Stimulated activated CD8-positive, alpha-beta memory T cell treated with anti-CD3 and anti-CD28 coated beads, Interleukin-4, amount 100 ng/mL, for 4 hours (primary cell): ENCODE results near the gene SERGEF.

Experiments used
- DNase-seq, 2 donors: peaks; one replicate each; pipeline ENCODE4 v3.0.0-alpha.2; 2020; ENCODE audit warnings: low read depth in 2 of 2, low spot score in 1 of 2

SERGEF gene

DNA sequence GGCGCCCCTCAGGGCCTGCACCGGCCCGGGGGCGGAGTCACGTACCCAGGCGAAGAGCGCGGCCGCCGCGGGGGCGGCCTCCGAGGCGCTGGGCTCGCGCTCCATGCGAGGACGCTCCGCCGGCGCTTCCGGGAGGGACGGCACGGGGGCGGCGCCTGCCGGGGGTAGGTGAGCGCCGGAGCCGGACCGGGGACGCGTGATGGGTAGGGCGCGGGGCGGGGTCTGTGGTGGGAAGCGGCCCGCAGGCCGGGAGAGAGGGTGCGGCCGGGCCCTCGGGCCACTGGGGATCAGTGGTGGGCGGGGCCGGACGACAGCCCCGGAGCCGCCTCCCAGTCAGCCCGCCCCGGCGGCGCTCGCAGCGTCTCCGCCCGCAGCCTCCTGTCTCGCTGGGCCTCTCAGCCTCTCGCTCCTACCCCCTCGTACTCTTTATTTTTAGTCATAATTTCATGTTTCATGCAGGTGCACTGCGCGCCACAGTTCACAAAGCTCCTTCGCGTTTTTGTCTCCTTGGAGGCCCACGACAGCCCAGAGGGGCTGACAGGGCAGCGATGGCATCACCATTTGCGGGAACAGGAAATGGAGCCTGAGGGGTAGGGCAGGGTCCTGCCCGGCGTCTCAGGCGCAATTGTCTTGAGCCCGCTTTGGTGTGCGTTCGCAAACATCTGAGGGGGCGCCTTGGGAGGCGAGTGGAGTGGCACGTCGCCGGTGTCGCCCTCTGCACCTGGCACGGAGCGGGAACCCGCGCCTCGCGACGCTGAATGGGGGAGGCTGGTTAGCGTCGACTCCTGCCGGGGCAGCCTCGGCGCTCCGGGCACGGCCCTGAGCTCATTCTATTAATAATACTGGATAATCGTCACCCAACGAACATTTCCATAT lies at the start of gene SERGEF:
TSS of gene SERGEF (minus strand) at position 142 of the 876 bp plus-strand sequence. CDS start at position 105, 37 bp downstream.
- DNase-seq: peak; percentile 67 to 83

DNA sequence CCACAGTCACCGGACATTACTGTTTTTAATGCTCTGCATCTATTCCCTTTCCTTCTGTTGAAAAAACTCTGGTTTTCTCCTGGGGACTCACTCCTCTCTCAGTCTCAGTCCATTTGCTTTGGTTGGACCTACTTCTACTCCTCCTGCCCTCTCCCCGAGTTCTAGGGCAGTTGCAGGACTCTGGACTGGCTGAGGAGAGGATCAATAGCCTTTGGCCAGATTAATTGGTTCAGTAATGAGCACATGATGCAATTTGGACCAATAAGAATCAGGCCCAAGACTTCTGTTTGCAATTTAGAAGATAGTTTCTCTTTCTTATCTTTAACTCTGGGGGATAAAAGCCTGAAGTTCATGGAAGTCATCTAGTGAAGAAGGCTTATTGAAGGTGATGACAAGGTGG lies 48.5 kb upstream of the SERGEF start:
- DNase-seq: no peak

DNA sequence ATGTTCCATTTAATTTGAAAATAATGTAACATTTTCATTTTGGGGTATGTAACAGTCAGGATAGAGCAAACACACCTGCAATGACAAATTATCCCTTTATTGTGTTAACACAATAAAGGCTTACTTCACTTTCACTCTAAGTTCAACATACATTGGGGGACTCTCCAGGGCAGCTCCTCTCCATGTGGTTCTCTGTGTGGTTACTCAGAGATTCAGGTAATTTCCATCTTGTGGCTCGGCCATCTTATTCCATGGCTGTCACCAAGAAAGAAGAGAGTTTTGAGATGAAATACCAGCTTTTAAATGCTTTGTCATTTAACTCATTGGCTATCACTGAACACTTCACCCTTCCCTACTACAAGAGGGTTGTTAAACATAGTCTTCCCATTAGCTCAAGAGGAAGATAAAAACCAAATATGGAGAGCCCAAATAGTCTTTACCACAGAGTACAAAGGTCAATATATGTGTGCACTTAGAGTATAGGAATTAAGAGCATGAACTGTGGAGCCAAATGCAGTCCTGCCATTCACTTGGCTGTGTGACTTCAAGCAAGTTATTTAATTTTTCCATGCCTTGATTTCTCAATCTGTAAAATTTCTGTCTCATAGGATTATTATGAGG lies 43.8 kb upstream of the SERGEF start:
- no peak for DNase-seq

DNA sequence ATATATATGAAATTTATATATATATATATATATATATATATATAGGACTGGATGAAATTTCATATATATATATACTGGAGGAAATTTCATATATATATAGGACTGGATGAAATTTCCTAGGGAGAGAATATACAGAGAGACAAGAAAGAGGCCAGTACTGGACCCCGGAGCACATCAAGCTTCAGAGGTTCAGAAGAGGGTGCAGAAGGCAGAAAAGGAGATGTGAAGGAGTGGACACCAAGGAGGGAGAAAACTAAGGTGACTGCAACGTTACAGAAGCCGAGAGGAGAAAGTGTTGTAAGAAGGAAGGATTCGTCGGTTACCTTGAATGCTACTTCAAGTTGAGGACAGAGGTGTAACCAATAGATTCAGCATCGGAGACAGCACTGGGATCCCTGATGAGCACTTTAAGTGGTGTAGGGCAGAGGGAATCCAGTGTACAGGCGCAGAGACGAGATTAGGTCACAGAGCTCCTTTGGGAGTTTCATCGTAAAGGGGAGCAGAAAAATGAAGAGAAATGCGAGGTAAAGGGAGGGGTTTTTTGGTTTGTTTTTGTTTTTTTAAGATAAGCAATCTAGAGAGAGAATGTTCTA lies 41.8 kb upstream of the SERGEF start:
- DNase-seq: no peak

DNA sequence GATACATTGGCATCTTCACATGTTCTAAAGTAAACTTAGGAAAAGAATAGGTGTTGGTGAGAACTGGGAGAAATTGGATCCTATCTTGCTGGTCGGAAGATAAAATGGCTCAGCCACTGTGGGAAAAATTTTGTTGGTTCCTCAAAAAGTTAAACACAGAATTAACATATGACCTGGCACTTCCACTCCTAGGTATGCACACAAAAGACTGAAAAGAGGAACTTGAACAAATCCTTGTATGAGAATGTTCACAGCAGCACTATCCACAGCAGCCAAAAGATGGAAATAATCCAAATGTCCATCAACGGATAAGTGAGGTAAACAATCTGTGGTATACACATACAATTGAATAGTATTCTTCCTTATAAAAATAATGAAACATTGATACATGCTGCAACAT lies 38.0 kb upstream of the SERGEF start:
- DNase-seq: no peak

DNA sequence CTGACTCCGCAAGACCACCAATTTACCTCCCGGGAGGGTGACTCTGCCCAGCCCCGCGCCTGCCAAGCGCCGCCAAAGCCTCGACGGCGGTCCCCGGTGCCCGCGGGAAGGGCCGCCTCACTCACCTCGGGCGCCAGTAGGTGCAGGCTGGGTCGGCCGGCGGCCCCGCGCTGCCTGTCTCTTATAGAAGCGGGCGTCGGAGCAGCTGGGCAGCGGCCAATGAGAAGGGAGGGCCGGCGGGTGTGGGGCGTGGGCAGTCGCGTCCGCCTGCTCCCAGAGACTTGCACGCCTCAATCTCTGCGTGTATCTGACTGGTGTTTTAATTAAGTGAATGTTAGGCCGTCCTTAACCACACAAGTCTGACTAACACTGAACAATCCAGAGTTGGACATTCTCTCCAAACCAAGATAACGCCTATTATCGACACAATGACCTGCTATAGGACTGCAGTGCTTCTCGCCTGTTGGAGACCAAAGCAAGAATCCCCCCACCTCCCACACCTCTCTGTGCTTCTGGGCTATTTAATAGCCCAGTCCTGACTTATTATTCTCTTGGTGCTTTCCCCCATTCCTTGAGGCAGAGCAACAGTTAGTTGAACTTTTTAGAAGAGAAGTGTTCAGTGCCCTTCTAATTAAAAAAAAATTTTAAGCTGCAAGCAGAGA lies 33.4 kb upstream of the SERGEF start, which contains the start of gene TPH1:
TSS of gene TPH1 (minus strand) at position 154 of the 662 bp plus-strand sequence. CDS start 5,507 bp downstream, outside the sequence.
- no peak for DNase-seq

DNA sequence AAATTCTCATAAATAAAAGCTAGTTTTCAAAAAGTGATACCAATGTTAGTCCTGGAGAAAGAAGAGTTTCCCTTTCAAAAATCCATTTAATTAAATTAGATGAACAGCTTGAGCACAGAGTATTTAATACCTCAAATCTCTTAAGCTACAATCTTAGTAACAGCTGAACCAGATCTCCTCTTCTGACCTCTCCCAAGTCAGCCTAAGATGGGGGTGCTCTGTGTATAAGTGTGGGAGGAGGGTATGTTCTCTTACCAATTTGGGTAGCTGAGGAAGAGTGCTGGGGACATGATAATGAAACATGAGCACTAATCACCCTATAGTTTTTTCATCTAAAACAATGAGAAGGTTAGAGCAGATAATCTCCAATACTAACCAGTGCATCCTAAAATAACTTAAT lies 23.6 kb upstream of the SERGEF start:
- DNase-seq: no peak

DNA sequence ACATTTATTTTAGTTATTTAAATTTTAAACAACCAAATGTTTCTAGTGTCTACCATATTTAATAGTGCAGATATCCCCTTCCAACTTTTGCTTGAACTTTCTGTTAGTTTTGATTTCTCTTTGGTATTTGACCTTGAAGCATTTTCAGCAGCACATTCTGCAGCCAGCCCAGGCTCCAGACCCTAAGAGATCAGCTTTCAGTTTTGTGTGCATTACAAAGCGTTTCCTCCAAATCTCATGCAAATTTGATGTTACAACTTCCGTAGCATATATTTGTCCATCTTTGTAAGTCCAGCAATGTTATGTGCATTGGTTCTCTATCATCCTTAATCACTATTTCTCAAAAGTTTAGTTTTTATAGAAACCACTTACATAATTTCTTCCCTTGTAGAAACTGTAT lies 14.6 kb upstream of the SERGEF start:
- no peak for DNase-seq

DNA sequence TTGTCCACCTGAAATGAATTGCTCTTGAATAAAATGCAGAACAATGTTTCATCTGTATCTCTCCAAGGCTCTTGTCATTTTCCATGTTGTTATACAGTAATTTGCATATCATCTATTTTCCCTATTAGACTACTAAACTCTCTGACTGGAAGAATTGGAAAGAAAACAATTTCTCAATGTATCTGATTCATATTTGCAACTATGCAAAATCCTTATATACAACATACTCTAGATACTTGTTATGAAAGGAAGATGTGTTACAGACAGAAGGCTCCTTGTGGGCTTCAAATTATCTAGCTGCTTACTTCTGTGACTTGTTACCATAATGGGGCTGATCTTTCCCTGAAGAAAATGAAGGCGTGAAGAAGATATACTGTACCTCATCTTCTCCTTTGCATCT lies 9.6 kb upstream of the SERGEF start:
- no peak for DNase-seq

DNA sequence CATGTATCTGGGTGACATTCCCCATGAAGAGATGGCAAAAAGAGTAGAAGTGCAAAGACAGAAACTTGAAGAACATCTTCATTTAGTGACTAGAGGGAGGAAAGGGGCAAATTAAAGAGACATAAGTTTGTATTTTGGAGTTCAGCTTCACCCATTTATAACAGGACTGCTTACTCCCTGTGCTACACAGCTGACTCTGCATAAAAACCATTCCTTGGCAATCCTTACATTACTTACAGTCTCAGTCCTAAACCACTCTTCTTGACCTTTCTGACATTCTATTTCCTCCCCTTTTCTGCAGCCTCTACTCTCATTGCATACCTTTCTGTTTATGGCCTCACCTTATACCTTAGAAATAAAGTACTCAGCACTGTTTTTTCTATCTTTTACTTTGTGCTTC lies 6.8 kb upstream of the SERGEF start:
- no peak for DNase-seq

DNA sequence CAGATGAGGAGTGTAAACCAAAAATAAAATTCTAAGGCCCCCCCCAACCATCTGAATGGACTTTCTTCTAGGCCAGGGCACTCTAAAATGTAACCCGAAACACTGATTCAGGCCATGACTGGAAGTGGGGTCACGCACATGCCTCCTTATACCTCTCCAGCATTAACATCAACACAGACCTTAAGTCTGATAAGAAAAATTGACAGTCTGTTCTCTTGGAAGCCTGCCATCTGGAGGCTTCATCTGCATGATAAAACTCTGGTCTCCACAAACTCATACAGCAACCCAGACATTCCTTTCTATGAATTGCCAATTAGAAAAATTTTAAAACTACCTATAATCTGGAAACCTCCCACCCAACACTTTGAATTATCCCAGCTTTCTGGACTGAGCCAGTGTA lies 3.9 kb upstream of the SERGEF start:
- no peak for DNase-seq

DNA sequence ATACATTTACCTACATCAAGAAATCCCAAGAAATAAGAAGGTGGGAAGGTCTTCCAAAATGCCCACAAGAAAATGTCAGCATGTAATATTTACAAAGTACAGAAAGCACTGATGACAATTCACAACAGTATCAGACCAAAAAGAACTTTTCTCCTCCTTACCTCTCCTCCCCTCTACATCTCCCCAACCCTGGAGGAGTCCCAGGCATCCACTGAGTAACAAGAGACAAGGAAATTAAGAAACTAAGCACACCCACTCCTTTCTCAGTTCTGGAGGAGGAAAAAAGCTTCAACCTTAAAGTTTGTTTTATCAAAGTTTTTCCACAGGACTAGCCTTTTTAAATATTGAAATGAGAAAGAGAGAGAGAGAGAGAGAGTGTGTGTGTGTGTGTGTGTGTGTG lies 2.0 kb upstream of the SERGEF start:
- DNase-seq: no peak

DNA sequence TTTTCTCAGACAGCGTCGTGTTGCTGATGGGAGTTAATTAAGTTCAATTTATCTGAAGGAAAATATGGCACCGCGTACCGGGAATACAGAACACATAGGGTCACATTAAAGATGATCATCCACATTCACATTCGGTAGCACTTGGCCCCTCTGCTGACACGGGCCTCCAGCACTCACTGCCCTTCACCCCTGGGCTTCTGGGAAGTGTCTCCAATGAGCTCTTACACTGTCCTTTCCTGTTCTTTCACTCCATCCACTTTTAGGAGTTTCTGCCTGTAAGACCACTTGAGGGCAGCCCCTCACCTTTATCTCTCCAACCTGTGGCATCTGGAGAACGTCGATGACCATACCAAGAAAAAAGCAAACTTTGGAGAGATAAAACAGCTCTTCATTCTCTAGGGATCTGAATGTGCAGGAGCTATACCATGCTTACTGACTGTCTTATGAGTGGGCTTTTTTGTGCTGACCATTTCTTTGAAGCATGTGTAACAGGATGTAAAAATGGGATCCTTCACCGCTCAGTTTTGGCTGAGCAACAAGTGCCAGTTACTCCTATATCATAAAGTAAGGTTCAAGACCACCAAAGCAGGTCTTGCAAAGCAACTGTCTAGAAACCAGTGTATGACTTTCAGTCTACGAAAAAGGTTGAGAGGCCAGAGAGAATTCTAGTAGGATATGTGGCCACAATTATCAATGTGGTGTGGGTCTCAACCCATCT lies 1.1 kb upstream of the SERGEF start:
- no peak for DNase-seq

DNA sequence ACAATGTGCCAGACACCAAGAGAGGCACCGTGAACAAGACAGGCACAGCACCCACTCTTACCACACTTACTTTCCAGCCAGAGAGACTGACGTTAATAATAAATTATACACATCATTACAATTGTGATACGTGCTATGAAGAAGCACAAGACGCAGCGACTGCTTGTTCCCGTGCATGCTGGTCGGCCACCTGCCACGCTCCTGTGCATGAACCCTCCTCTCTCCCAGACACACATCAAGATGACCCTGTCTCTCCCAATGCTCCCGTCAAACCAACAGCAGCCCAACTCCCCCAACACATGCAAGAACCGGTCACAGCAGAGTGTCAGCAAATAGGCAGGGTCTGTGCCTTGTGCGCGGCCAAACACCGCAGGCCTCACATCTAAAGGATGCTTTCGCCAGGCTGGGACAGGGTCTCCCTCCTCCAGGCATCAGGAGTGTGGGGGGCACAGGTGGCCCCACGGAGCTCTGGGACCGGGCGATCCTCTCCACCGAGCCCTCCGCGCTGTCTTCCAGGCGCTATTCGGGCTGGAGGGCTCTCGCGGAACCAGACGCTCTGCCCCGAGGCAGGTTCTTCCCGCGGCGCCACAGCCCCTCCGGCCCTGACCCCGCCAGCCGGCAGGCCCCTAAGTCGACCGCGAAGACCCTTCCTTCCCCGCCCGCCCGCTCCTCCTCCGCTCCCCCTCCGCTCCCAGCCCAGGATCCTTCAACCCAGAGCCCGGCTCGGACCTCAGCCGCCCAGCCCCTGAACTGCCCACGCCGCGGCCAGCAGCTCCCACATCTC lies 533 bp downstream of the SERGEF start:
- DNase-seq: peak in 1 of 2 donors; percentile 2

DNA sequence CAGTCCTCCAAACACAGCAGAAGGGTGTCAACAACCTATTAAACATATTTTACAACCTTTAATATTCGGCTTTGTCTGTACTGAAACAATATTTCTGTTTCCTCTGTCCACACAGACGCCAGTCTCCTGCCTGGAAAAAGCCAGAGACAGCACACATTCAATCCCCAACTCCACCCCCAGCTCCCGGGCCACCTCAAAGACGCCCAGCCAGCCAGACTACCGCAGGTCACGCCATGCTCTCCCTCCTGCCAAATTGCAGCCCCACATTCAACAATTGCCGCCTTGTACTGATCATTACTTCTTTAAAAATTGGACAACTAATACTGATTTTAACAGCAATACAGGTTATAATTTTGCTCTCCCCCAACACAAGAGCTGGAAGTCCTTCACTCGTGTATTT lies 1.2 kb downstream of the SERGEF start:
- DNase-seq: no peak

DNA sequence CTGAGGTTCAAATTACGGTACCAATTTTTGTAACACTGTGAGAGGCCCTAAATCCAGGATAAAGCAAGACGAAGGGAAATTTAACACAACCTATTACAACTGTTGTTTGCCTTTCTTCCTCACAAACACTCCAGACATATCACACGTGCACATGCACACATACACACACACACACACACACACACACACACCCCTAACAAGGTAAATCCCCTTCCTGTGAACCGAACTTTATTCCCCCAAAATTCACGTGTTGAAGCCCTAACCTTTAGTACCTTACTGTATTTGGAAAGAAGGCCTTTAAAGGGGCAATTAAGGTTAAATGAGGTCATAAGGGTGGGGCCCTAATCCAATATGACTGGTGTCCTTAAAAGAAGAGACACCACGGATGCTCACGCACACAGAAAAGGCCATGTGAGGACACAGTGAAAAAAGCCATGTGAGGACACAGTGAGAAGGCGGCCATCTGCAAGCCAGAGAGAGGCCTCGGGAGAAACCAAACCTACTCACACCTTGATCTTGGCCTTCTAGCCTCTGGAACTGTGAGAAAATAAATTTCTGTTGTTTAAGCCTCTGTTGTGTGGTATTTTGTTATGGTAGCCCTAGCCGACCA lies 1.8 kb downstream of the SERGEF start:
- DNase-seq: no peak

DNA sequence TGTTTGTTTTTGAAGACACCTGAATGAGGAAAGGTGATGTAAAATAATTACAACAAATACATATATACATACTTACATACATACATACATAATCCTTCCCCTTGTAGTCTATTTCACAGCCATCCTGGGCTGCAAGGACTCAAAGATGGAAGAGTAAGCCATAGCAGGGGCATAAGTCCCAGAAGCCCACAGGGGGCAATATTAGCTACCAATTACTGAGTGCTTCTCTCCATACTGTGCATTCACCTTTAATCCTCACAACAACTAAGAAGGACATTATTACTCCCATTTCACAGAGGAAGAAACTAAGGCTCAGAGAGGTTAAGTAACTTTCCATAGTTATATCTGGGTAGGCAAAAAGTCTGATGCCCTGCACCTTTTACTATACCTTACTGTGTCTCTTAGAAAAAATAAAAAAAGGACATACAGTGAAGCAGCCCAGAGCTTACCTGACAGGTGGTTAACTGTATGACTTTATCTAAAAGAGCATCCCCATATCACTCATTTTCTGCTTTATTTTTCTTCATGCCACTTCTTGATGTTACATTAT lies 2.7 kb downstream of the SERGEF start:
- DNase-seq: no peak

DNA sequence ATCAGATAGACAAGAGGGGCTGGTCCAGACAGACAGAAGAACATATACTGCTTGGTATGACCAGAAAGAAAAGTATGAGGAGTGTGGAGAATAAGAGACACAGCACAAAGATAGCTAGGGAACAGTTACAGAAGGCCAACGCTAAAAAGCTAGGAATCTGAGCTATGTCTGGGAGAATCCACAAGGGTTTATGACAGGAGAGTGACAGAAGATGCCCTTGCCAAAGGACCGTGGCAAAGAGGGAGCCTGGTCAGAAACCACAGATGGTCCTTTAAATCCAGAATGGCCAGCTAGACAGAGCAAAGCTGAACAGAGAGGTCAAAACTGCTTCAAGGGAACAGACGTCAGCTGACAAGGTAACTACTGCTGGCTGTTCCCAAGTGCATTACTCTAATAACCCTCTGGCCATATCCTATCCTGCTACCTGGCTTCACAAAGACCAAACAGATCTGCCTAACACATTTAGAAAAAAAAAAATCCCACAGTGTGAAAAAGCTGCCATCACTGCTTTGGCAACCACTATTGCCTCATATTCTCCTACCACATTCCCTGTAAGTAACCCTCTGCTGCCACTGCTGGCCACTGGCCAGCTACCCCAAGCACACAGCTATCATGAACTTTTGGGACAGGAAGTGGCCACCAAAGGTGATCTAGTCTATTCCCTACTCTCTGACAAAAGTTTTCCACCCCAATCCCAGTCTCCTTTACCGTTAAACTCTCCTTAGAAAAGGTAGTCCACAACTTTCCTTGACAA lies 7.3 kb downstream of the SERGEF start:
- DNase-seq: no peak

DNA sequence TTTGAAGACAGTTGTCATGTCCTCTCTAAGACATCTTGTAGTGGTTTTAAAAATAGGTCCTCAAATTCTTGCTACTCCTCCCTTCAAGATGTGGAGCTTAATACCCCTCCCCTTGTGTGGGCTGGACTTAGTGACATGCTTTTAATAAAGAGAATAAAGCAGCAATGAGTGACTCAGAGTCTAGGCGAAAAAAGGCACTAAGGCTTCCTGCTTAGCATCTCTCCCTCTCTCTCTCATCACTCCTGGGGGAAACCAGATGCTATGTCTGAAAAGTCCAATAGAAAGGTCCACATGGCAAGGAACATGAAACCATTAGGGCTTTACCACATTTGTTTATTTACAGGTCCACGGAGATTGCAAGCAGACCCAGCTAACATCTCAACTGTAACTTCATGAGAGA lies 11.7 kb downstream of the SERGEF start:
- DNase-seq: no peak
